Ovary (tissue), 3 donors: Measurements from ENCODE around the gene KLK8.

Experiments
- CTCF ChIP-seq, 3 donors: fragments of 450-650 bp in 2 of 3; fragments of 200-600 bp in 1 of 3; IDR thresholded peaks; one replicate each; pipeline versions ENCODE4 v1.5.1 to v1.8.0; 2016 to 2022; ENCODE audit warnings: antibody characterized with exemption in 3 of 3, mild to moderate bottlenecking in 1 of 3
- EP300 ChIP-seq: sonication (generic); formaldehyde crosslinking; IDR thresholded peaks from one replicate; pipeline ENCODE4 v1.6.1; 2017; ENCODE audit warnings: antibody characterized with exemption
- POLR2A ChIP-seq: fragments of 450-650 bp; IDR thresholded peaks from one replicate; pipeline ENCODE4 v1.6.1; 2017; ENCODE audit warnings: antibody characterized with exemption, mild to moderate bottlenecking, moderate library complexity
- donor health status: DM: no; HTN: no; CAD: no.

- TF ChIP-seq CTCF (IDR thresholded peaks at IDR 0.05) (no peak), EP300 (no peak), POLR2A (no peak)
Observed at GRCh38 chr19:51029718-51030117, 28.3 kb upstream of the KLK8 start.
